ENCODE data around the gene CIAO2A.
"Not testable (repeated sequence)": the region's sequence is repeated elsewhere in the genome, so short reads cannot be mapped to it uniquely, and the experiment has no call there.

The CIAO2A gene

DNA sequence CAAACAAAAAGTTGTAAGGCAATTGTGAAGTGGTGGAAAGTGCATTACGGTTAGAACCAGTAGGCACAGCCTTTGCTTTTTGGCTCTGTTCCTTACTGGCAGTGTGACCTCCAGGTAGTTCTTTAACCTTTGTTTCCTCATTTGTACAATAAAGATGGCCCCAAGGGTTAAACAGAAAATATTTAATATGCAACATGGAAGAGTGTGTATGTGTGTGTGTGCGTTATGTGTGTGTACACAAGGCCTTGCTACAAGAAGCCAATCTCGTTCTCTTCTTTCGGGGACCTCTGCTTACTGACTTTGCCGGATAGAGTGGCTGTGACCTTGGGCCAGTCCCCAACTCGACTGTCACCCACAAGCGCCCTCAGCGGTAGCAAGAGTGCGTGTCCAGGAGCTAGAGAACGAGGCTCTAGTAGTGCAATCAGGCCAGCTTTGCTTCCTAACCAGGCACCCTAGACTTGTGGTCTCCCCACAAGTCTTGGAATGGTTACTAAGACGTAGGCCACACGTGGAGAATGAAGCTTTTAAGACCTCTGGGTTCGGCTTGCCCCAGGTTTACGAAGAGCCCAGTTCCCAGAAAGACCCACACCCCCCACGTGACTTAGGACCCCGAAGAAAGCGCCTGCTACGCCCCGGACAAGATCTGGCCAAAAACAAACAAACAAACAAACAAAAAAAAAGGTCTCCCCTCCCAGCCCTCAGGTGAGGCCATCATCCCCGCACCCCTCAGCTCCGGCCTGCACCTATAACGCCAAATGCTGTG, 593 bp downstream of the CIAO2A start:
- TF ChIP-seq, protein P1, sequence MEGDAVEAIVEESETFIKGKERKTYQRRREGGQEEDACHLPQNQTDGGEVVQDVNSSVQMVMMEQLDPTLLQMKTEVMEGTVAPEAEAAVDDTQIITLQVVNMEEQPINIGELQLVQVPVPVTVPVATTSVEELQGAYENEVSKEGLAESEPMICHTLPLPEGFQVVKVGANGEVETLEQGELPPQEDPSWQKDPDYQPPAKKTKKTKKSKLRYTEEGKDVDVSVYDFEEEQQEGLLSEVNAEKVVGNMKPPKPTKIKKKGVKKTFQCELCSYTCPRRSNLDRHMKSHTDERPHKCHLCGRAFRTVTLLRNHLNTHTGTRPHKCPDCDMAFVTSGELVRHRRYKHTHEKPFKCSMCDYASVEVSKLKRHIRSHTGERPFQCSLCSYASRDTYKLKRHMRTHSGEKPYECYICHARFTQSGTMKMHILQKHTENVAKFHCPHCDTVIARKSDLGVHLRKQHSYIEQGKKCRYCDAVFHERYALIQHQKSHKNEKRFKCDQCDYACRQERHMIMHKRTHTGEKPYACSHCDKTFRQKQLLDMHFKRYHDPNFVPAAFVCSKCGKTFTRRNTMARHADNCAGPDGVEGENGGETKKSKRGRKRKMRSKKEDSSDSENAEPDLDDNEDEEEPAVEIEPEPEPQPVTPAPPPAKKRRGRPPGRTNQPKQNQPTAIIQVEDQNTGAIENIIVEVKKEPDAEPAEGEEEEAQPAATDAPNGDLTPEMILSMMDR (IDR thresholded peaks at IDR 0.05; ENCODE audit: borderline replicate concordance, control extremely low read depth, extremely low read depth, insufficient read depth, missing control alignments) = peak; percentile 26
- DNase-seq (ENCODE audit: low spot score) = peak; percentile 58
- in situ Hi-C loops (cut with MboI; ENCODE audit: low sequenced_read_pairs, unreplicated experiment) = no loop called here

DNA sequence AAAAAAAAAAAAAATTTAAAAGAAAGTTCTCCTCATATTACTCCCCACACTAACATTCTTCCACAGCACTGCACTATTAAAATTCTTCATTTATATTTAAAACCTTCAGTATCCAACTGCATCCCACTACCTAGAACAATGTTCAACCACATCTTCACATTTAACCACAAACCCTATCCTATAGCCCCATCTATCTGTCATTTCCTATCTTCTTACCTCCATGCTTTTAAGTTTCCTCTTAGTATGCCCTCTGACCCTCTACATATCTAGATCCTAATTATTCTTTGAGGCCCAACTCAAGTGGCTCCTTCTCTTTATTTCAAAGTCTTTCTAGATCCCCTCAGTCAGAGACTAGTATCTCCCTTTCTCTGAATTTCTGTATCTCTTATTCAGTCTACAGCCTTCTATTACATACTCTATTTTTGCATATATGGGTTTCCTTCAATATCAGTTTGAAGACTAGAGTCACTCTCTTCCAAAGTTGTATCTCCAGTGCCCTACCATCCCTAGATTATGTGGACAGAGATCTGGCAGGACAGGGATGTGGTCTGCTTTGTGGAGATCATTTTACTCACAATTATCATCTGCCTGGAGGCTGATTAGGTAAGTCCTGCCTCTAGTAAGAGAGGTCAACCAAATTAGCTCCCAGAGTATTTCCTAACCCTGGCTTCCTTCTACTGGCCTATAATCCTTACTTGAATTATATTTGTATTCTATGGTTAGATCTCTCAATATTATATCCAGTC, 1.4 kb downstream of the CIAO2A start:
- in situ Hi-C loops (cut with MboI; ENCODE audit: low sequenced_read_pairs, unreplicated experiment) = no loop called here
- DNase-seq (ENCODE audit: low spot score) = no peak

DNA sequence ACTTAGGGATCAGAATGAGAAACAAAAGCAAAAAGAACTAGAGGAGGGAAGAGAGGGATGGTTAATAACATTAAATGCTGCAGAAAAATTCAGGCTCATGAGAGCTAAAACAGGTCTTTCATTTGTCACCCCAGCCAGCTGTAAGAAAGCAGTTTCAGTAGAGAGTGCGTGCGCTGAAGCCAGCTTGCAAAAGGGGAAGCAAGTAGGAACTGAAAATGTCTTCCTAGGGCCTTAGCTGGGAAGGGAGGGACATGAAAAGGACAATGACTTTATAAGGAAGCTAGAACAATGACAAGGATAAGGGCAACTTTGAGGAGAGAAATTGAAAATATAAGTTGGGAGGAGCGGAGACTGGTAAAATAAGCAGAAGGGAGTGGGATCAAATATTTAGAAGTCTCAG, 3.1 kb downstream of the CIAO2A start:
- in situ Hi-C loops (cut with MboI; ENCODE audit: low sequenced_read_pairs, unreplicated experiment) = no loop called here
- peak; percentile 47 for DNase-seq (ENCODE audit: low spot score)
- TF ChIP-seq, protein P1 (IDR thresholded peaks at IDR 0.05; ENCODE audit: borderline replicate concordance, control extremely low read depth, extremely low read depth, insufficient read depth, missing control alignments) = no peak

More for the DNA sequence above, 1.4 kb downstream of the CIAO2A start:
- TF ChIP-seq, protein P1 (IDR thresholded peaks at IDR 0.05; ENCODE audit: borderline replicate concordance, control extremely low read depth, extremely low read depth, insufficient read depth, missing control alignments) = peak; percentile 31

DNA sequence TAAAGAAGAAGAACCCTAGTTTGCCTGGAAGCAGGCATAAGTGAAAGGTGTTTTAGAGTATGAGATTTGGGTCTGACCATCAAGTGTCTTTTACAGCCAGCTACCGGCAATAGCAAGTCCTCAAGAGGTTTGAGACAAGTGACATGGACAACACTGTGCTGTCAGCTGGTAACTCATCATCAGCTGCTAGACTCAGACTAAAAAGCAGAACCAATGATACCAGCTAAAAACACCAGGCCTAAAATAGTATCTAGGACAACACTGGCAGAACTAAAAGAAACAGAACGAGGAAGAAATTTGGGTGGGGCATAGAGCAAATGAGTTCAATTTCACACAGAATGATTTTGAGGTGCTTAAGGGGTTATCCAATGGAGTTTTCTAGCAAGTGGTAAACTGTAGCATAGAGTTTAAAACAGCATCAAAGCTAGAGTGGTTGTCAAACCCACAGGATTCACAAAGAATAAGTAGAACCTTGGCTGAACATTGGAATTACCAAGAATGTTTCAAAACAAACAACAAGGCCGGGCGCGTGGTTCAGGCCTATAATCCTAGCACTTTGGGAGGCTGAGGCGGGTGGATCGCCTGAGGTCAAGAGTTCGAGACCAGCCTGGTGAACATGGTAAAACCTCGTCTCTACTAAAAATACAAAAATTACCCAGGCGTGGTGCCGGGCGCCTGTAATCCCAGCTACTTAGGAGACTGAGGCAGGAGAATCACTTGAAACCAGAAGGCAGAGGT, 3.9 kb downstream of the CIAO2A start:
- peak; percentile 59 for DNase-seq (ENCODE audit: low spot score)
- TF ChIP-seq, protein P1 (IDR thresholded peaks at IDR 0.05; ENCODE audit: borderline replicate concordance, control extremely low read depth, extremely low read depth, insufficient read depth, missing control alignments) = no peak
- in situ Hi-C loops (cut with MboI; ENCODE audit: low sequenced_read_pairs, unreplicated experiment) = no loop called here

DNA sequence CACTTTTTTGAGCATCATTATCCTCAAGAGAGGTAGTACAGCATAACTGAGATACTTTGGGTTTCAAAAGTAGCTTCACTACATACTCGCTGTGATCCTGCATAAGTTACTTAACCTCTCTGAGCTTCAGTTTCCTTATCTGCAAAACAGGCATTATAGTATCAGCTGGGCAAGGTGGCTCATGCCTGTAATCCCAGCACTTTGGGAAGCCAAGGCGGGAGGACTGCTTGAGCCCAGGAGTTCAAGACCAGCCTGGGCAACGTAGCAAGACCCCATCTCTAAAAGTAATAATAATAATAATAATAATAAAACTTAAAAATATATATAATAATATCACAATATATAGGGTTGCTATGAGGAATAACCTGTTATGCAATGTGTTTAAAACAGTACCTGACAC, 10.9 kb downstream of the CIAO2A start:
- in situ Hi-C loops (cut with MboI; ENCODE audit: low sequenced_read_pairs, unreplicated experiment) = no loop called here
- TF ChIP-seq, protein P1 (IDR thresholded peaks at IDR 0.05; ENCODE audit: borderline replicate concordance, control extremely low read depth, extremely low read depth, insufficient read depth, missing control alignments) = no peak
- DNase-seq (ENCODE audit: low spot score) = no peak

DNA sequence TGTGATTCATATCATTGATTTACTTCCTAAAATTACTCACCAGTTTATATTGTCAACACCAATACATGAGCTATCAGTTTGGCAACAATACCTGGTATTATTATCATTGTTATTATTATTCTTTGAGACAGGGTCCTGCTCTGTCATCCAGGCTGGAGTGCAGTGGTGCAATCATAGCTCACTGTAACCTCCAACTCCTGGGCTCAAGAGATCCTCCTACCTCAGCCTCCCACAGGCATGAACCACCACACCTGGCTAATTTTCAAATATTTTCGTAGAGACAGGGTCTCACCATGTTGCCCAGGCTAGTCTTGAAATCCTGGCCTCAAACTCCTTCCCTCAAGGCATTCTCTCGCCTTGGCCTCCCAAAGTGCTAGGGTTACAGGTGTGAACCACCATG, 20.1 kb downstream of the CIAO2A start:
- DNase-seq (ENCODE audit: low spot score) = not testable (repeated sequence)
- in situ Hi-C loops (cut with MboI; ENCODE audit: low sequenced_read_pairs, unreplicated experiment) = loop anchor here (25.0 kb wide), 1 partner anchor 611 kb away; no protein-coding TSS in a partner anchor

All from GM13976 (cell line).